GM18502 (cell line): Measurements from ENCODE around the gene FBXL14.

ENCODE experiments used
- ATAC-seq: cut with Tn5 transposase; IDR thresholded peaks from one replicate; pipeline ENCODE4 v1.9.1; 2021; ENCODE audit warnings: mild to moderate bottlenecking; ENCODE audit not compliant: unreplicated experiment, poor library complexity

The FBXL14 gene

GRCh38 chr12:1544996-1545700 is 49.2 kb downstream of the FBXL14 start:
- ATAC-seq: no peak

- no peak for ATAC-seq
These were observed 51.8 kb downstream of the FBXL14 start for GRCh38 chr12:1542599-1542998.

- ATAC-seq: no peak
These were observed 53.7 kb downstream of the FBXL14 start for GRCh38 chr12:1540690-1541089.

GRCh38 chr12:1539135-1539534 is 55.2 kb downstream of the FBXL14 start:
- no peak for ATAC-seq

- no peak for ATAC-seq
These were observed 57.6 kb downstream of the FBXL14 start for GRCh38 chr12:1536817-1537216.

- no peak for ATAC-seq
These were observed 59.6 kb downstream of the FBXL14 start for GRCh38 chr12:1534748-1535147.

- ATAC-seq: peak; percentile 50
These were observed 60.6 kb downstream of the FBXL14 start for GRCh38 chr12:1533602-1534304.

- ATAC-seq: peak; percentile 12
These were observed 61.2 kb downstream of the FBXL14 start for GRCh38 chr12:1533205-1533601.

- ATAC-seq: no peak
These were observed 61.8 kb downstream of the FBXL14 start for GRCh38 chr12:1532375-1533165.

GRCh38 chr12:1531654-1532374 is 62.6 kb downstream of the FBXL14 start:
- ATAC-seq: no peak

GRCh38 chr12:1531153-1531653 is 63.2 kb downstream of the FBXL14 start:
- ATAC-seq: no peak

- ATAC-seq: no peak
These were observed 63.7 kb downstream of the FBXL14 start for GRCh38 chr12:1530592-1531152.

GRCh38 chr12:1529862-1530591 is 64.4 kb downstream of the FBXL14 start:
- no peak for ATAC-seq

- no peak for ATAC-seq
These were observed 65.0 kb downstream of the FBXL14 start for GRCh38 chr12:1529228-1529861.

GRCh38 chr12:1528791-1529190 is 65.6 kb downstream of the FBXL14 start:
- no peak for ATAC-seq

GRCh38 chr12:1527789-1528188 is 66.6 kb downstream of the FBXL14 start:
- ATAC-seq: no peak

GRCh38 chr12:1525858-1526257 is 68.5 kb downstream of the FBXL14 start:
- no peak for ATAC-seq

- no peak for ATAC-seq
These were observed 70.8 kb downstream of the FBXL14 start for GRCh38 chr12:1523558-1524050.

GRCh38 chr12:1523046-1523445 is 71.3 kb downstream of the FBXL14 start:
- no peak for ATAC-seq
